OCI-LY7 (cell line): ENCODE results near the gene IFT57.

Experiments
- CTCF ChIP-seq: fragments of 200-600 bp; sonication (generic); conservative IDR thresholded peaks from 2 replicates; pipeline ENCODE4 v1.5.1; 2014; ENCODE audit warnings: mild to moderate bottlenecking, antibody characterized with exemption, low read length, moderate library complexity, mixed read lengths
- EZH2phosphoT487 ChIP-seq: fragments of 200-600 bp; sonication (generic); IDR thresholded peaks from 2 replicates; pipeline ENCODE4 v1.6.1; 2018; ENCODE audit warnings: low read depth, borderline replicate concordance, mild to moderate bottlenecking, mixed run types, antibody characterized with exemption, low read length, moderate library complexity, mixed read lengths

GRCh38 chr3:108219336-108219735 lies 2.9 kb downstream of the IFT57 start:
- TF ChIP-seq CTCF = no peak
- no peak for TF ChIP-seq EZH2phosphoT487
